Liver (tissue), 3 donors: ENCODE data around the gene STK32C.

Experiments
- GABPA ChIP-seq, 2 donors: IDR thresholded peaks in 1 of 2; conservative IDR thresholded peaks in 1 of 2; 2 replicates each; pipeline ENCODE4 v1.6.1; 2016; ENCODE audit warnings: antibody characterized with exemption in 2 of 2, mild to moderate bottlenecking in 1 of 2, moderate library complexity in 1 of 2
- TAF1 ChIP-seq: conservative IDR thresholded peaks from 2 replicates; pipeline ENCODE4 v1.6.1; 2016; ENCODE audit warnings: antibody characterized with exemption, mild to moderate bottlenecking
- TF ChIP-seq, protein P1 (sequence below): fragments of 150-350 bp; IDR thresholded peaks from 2 replicates; pipeline ENCODE4 v1.5.1; 2017; ENCODE audit warnings: improper control_type of control experiment, low read depth, low read length; ENCODE audit not compliant: missing input control
- TF ChIP-seq, protein P2 (sequence below): IDR thresholded peaks from 2 replicates; pipeline ENCODE4 v1.6.1; 2016; ENCODE audit warnings: antibody characterized with exemption
- TF ChIP-seq, protein P3 (sequence below): IDR thresholded peaks from 2 replicates; pipeline ENCODE4 v1.6.1; 2016; ENCODE audit warnings: antibody characterized with exemption, mild to moderate bottlenecking
- TF ChIP-seq, protein P4 (sequence below): IDR thresholded peaks from 2 replicates; pipeline ENCODE4 v1.6.1; 2016; ENCODE audit warnings: antibody characterized with exemption
- donor health status: healthy.
- donor health status: healthy.

DNA sequence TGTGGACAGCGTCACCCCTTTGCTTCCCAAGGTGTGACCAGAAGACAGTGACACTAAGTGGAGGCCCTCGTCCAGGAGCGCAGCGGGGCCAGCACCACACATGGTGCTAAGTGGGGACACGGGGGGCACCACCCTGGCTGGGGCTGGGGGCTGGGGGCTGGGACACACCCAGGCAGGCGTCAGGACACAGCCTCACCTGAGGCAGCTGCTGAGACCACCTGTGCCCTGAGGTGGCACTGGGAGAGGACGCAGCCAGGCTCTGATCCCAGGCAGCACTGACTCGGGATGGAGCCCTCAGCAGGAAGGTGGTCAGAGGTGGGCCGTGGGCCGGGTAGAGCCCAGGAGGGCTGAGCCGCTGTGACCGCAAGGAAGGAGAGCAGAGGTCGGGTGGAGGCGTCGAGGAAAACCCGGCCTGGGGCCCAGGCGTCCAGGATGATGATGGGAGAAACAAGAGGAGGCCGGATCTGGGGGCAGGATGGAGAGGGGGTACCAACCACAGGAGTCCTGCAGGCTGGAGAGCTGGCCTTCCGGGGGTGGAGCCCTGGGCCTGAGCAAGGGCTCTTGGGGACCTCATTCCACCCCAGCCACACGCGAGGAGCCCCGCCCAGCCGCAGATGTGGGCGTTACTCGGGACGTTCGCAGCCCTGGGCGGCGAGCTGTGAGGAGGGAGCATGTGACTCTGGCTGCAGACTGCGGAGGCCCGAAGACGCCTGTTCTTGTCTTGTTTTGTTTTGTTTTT lies 46.8 kb upstream of the STK32C start:
- TF ChIP-seq, protein P1, sequence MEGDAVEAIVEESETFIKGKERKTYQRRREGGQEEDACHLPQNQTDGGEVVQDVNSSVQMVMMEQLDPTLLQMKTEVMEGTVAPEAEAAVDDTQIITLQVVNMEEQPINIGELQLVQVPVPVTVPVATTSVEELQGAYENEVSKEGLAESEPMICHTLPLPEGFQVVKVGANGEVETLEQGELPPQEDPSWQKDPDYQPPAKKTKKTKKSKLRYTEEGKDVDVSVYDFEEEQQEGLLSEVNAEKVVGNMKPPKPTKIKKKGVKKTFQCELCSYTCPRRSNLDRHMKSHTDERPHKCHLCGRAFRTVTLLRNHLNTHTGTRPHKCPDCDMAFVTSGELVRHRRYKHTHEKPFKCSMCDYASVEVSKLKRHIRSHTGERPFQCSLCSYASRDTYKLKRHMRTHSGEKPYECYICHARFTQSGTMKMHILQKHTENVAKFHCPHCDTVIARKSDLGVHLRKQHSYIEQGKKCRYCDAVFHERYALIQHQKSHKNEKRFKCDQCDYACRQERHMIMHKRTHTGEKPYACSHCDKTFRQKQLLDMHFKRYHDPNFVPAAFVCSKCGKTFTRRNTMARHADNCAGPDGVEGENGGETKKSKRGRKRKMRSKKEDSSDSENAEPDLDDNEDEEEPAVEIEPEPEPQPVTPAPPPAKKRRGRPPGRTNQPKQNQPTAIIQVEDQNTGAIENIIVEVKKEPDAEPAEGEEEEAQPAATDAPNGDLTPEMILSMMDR: no peak
- TF ChIP-seq TAF1 (no peak), GABPA (IDR thresholded peaks at IDR 0.05 in 1 of 2, conservative IDR thresholded peaks at IDR 0.05 in 1 of 2) (no peak)
- TF ChIP-seq, protein P2, sequence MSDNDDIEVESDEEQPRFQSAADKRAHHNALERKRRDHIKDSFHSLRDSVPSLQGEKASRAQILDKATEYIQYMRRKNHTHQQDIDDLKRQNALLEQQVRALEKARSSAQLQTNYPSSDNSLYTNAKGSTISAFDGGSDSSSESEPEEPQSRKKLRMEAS: no peak
- TF ChIP-seq, protein P3, sequence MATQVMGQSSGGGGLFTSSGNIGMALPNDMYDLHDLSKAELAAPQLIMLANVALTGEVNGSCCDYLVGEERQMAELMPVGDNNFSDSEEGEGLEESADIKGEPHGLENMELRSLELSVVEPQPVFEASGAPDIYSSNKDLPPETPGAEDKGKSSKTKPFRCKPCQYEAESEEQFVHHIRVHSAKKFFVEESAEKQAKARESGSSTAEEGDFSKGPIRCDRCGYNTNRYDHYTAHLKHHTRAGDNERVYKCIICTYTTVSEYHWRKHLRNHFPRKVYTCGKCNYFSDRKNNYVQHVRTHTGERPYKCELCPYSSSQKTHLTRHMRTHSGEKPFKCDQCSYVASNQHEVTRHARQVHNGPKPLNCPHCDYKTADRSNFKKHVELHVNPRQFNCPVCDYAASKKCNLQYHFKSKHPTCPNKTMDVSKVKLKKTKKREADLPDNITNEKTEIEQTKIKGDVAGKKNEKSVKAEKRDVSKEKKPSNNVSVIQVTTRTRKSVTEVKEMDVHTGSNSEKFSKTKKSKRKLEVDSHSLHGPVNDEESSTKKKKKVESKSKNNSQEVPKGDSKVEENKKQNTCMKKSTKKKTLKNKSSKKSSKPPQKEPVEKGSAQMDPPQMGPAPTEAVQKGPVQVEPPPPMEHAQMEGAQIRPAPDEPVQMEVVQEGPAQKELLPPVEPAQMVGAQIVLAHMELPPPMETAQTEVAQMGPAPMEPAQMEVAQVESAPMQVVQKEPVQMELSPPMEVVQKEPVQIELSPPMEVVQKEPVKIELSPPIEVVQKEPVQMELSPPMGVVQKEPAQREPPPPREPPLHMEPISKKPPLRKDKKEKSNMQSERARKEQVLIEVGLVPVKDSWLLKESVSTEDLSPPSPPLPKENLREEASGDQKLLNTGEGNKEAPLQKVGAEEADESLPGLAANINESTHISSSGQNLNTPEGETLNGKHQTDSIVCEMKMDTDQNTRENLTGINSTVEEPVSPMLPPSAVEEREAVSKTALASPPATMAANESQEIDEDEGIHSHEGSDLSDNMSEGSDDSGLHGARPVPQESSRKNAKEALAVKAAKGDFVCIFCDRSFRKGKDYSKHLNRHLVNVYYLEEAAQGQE: no peak
- TF ChIP-seq, protein P4, sequence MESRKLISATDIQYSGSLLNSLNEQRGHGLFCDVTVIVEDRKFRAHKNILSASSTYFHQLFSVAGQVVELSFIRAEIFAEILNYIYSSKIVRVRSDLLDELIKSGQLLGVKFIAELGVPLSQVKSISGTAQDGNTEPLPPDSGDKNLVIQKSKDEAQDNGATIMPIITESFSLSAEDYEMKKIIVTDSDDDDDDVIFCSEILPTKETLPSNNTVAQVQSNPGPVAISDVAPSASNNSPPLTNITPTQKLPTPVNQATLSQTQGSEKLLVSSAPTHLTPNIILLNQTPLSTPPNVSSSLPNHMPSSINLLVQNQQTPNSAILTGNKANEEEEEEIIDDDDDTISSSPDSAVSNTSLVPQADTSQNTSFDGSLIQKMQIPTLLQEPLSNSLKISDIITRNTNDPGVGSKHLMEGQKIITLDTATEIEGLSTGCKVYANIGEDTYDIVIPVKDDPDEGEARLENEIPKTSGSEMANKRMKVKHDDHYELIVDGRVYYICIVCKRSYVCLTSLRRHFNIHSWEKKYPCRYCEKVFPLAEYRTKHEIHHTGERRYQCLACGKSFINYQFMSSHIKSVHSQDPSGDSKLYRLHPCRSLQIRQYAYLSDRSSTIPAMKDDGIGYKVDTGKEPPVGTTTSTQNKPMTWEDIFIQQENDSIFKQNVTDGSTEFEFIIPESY: no peak
